Panc1 (cell line): Measurements from ENCODE around the gene PIP5K1C.

Experiments used
- CTCF ChIP-seq: fragments of 450-650 bp; IDR thresholded peaks from 2 replicates; pipeline ENCODE4 v1.5.1; 2017; ENCODE audit warnings: mild to moderate bottlenecking
- POLR2AphosphoS5 ChIP-seq: IDR thresholded peaks from 2 replicates; pipeline ENCODE4 v1.6.1; 2012; ENCODE audit warnings: mild to moderate bottlenecking, low read depth, low read length, moderate library complexity
- SIN3A ChIP-seq: IDR thresholded peaks from 2 replicates; pipeline ENCODE4 v1.6.1; 2012; ENCODE audit warnings: low read depth, mild to moderate bottlenecking, low read length, moderate library complexity, borderline replicate concordance; ENCODE audit not compliant: insufficient read depth
- TCF7L2 ChIP-seq: IDR thresholded peaks from 2 replicates; pipeline ENCODE4 v1.6.1; 2011; ENCODE audit warnings: mild to moderate bottlenecking, low read depth, low read length, inconsistent platforms
- TF ChIP-seq, protein P1 (sequence below), 2 experiments: IDR thresholded peaks; 2 replicates each; pipeline ENCODE4 v1.6.1; 2011 to 2012; ENCODE audit warnings: low read depth in 2 of 2, control low read depth in 1 of 2, low read length in 1 of 2, mild to moderate bottlenecking in 1 of 2, moderate library complexity in 1 of 2; ENCODE audit not compliant: insufficient read depth in 1 of 2

DNA sequence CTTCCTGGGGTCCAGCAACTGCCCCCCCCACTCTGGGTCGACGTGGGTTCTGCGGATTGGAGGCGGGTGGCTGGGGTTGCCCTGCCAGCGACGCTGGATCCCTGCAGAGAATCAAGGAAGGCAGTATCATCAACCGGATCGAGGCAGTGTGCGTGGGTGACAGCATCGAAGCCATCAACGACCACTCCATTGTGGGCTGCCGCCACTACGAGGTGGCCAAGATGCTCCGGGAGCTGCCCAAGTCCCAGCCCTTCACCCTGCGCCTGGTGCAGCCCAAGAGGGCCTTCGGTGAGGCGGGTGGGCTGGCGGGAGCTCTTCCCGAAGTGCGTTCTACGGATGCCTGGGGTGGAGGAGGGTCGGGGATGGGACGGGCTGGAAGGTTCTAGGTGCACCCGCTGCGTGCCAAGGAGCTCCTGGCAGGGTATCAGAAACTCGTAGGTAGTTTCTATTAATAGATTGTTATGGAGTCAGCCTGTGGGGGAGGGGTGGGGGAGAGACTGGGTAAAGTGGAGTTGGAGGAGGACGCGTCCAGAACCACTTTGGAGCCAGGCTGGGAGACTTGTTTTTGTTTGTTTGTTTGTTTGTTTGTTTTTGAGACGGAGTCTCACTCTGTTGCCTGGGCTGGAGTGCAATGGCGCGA, 113.4 kb downstream of the PIP5K1C start:
- TF ChIP-seq CTCF (no peak), POLR2AphosphoS5 (no peak), TCF7L2 (no peak), SIN3A (no peak)
- TF ChIP-seq, protein P1, sequence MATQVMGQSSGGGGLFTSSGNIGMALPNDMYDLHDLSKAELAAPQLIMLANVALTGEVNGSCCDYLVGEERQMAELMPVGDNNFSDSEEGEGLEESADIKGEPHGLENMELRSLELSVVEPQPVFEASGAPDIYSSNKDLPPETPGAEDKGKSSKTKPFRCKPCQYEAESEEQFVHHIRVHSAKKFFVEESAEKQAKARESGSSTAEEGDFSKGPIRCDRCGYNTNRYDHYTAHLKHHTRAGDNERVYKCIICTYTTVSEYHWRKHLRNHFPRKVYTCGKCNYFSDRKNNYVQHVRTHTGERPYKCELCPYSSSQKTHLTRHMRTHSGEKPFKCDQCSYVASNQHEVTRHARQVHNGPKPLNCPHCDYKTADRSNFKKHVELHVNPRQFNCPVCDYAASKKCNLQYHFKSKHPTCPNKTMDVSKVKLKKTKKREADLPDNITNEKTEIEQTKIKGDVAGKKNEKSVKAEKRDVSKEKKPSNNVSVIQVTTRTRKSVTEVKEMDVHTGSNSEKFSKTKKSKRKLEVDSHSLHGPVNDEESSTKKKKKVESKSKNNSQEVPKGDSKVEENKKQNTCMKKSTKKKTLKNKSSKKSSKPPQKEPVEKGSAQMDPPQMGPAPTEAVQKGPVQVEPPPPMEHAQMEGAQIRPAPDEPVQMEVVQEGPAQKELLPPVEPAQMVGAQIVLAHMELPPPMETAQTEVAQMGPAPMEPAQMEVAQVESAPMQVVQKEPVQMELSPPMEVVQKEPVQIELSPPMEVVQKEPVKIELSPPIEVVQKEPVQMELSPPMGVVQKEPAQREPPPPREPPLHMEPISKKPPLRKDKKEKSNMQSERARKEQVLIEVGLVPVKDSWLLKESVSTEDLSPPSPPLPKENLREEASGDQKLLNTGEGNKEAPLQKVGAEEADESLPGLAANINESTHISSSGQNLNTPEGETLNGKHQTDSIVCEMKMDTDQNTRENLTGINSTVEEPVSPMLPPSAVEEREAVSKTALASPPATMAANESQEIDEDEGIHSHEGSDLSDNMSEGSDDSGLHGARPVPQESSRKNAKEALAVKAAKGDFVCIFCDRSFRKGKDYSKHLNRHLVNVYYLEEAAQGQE (IDR thresholded peaks at IDR 0.05; ENCODE audit: insufficient read depth in 1 of 2, low read depth in 2 of 2, low read length in 1 of 2) = no peak
